Mesenchymal stem cell (in vitro differentiated cells and primary cell): ENCODE results near the gene LRRIQ3.

Experiments
- DNase-seq: peaks from one replicate; pipeline ENCODE4 v3.0.0-alpha.2; 2013
- H2AFZ ChIP-seq: one replicate; pipeline ENCODE4 v1.6.1; 2013; ENCODE audit warnings: low read depth, mild to moderate bottlenecking, control low read depth, inconsistent platforms, low read length, moderate library complexity
- H2AK5ac ChIP-seq: 2 replicates; pipeline ENCODE4 v1.6.1; 2013; ENCODE audit warnings: low read length, moderate library complexity, mild to moderate bottlenecking, inconsistent platforms; ENCODE audit not compliant: severe bottlenecking
- H2BK120ac ChIP-seq: one replicate; pipeline ENCODE4 v1.6.1; 2013; ENCODE audit warnings: low read depth, mild to moderate bottlenecking, inconsistent platforms, low read length, moderate library complexity
- H2BK12ac ChIP-seq, 2 experiments: one replicate each; pipeline ENCODE4 v1.6.1; 2013; ENCODE audit warnings: inconsistent platforms in 2 of 2, low read length in 2 of 2, mild to moderate bottlenecking in 2 of 2, moderate library complexity in 2 of 2, control low read depth in 1 of 2
- H2BK15ac ChIP-seq: one replicate; pipeline ENCODE4 v1.6.1; 2013; ENCODE audit warnings: mild to moderate bottlenecking, low read depth, inconsistent platforms; ENCODE audit not compliant: poor library complexity, severe bottlenecking
- H2BK5ac ChIP-seq: 2 replicates; pipeline ENCODE4 v1.6.1; 2013; ENCODE audit warnings: low read depth, mild to moderate bottlenecking, low read length, control low read depth, inconsistent platforms; ENCODE audit not compliant: poor library complexity, severe bottlenecking
- H3K14ac ChIP-seq, 2 experiments: one replicate each; pipeline ENCODE4 v1.6.1; 2013; ENCODE audit warnings: inconsistent platforms in 2 of 2, low read length in 2 of 2, control low read depth in 1 of 2, mild to moderate bottlenecking in 1 of 2, moderate library complexity in 1 of 2
- H3K18ac ChIP-seq, 2 experiments: one replicate each; pipeline ENCODE4 v1.6.1; 2013; ENCODE audit warnings: inconsistent platforms in 2 of 2, low read length in 2 of 2, control low read depth in 1 of 2, low read depth in 1 of 2, mild to moderate bottlenecking in 1 of 2
- H3K23ac ChIP-seq, 2 experiments: one replicate each; pipeline ENCODE4 v1.6.1; 2013; ENCODE audit warnings: inconsistent platforms in 2 of 2, low read length in 2 of 2, mild to moderate bottlenecking in 2 of 2, moderate library complexity in 2 of 2, control low read depth in 1 of 2
- H3K27ac ChIP-seq: 2 replicates; pipeline ENCODE4 v1.5.1; 2013; ENCODE audit warnings: mild to moderate bottlenecking, moderate library complexity, low read length, control low read depth, inconsistent platforms; ENCODE audit not compliant: poor library complexity, severe bottlenecking
- H3K27me3 ChIP-seq, 2 experiments: 2 replicates each; pipeline versions ENCODE4 v1.6.1 to v1.7.0; 2013; ENCODE audit warnings: low read length in 2 of 2, mild to moderate bottlenecking in 2 of 2, moderate library complexity in 2 of 2, control low read depth in 1 of 2, inconsistent platforms in 1 of 2; ENCODE audit not compliant: control insufficient read depth in 1 of 2, insufficient read depth in 1 of 2
- H3K36me3 ChIP-seq, 2 experiments: 2 replicates each; pipeline versions ENCODE4 v1.6.1 to v1.7.0; 2013; ENCODE audit warnings: low read length in 2 of 2, control low read depth in 1 of 2, inconsistent platforms in 1 of 2, low read depth in 1 of 2, mild to moderate bottlenecking in 1 of 2; ENCODE audit not compliant: insufficient read depth in 2 of 2, control insufficient read depth in 1 of 2
- H3K4ac ChIP-seq, 2 experiments: one replicate each; pipeline ENCODE4 v1.6.1; 2013; ENCODE audit warnings: inconsistent platforms in 2 of 2, low read length in 2 of 2, mild to moderate bottlenecking in 2 of 2, moderate library complexity in 2 of 2, control low read depth in 1 of 2, low read depth in 1 of 2
- H3K4me1 ChIP-seq: 2 replicates; pipeline ENCODE4 v1.6.1; 2013; ENCODE audit warnings: low read depth, low read length, control low read depth; ENCODE audit not compliant: control insufficient read depth, insufficient read depth
- H3K4me2 ChIP-seq: 2 replicates; pipeline ENCODE4 v1.6.1; 2013; ENCODE audit warnings: low read length, mild to moderate bottlenecking, inconsistent platforms; ENCODE audit not compliant: poor library complexity, severe bottlenecking
- H3K4me3 ChIP-seq, 2 experiments: 2 replicates each; pipeline versions ENCODE4 v1.5.1 to v1.7.0; 2013; ENCODE audit warnings: low read length in 2 of 2, mild to moderate bottlenecking in 2 of 2, control low read depth in 1 of 2, low read depth in 1 of 2; ENCODE audit not compliant: insufficient read depth in 1 of 2
- H3K79me1 ChIP-seq: replicated peaks from 2 replicates; pipeline ENCODE4 v1.6.1; 2013; ENCODE audit warnings: mild to moderate bottlenecking, control low read depth, low read length, inconsistent platforms; ENCODE audit not compliant: poor library complexity, severe bottlenecking
- H3K9ac ChIP-seq: 2 replicates; pipeline ENCODE4 v1.7.0; 2013; ENCODE audit warnings: mild to moderate bottlenecking, low read length, moderate library complexity
- H3K9me3 ChIP-seq: 2 replicates; pipeline ENCODE4 v1.7.0; 2013; ENCODE audit warnings: mild to moderate bottlenecking, low read length; ENCODE audit not compliant: control insufficient read depth
- H4K8ac ChIP-seq: one replicate; pipeline ENCODE4 v1.6.1; 2013; ENCODE audit warnings: inconsistent platforms, mild to moderate bottlenecking, low read length, moderate library complexity
- H4K91ac ChIP-seq: one replicate; pipeline ENCODE4 v1.6.1; 2013; ENCODE audit warnings: mild to moderate bottlenecking, low read length, inconsistent platforms
- WGBS: methylation state at CpG from one replicate; pipeline ENCODE4 v1.1.7; 2013; ENCODE audit warnings: mixed read lengths; 5-methylcytosine and 5-hydroxymethylcytosine counted together

Gene LRRIQ3

GRCh38 chr1:73998348-73998959 lies 199.5 kb downstream of the LRRIQ3 start:
- Histone ChIP-seq H3K9ac (no peak overlapping the region), H3K18ac (no peak overlapping the region), H3K14ac (no peak overlapping the region), H3K27me3 (no peaks in the 10 kb centered on the region), H3K9me3 (no peaks in the 10 kb centered on the region), H3K4me3 (no peak overlapping the region), H2AK5ac (no peak overlapping the region), H2BK15ac (no peak overlapping the region), H2BK120ac (no peak overlapping the region), H3K27ac (no peak overlapping the region), H2BK12ac (no peak overlapping the region), H2BK5ac (no peak overlapping the region), H3K4ac (no peak overlapping the region), H4K8ac (no peak overlapping the region), H3K36me3 (no peaks in the 10 kb centered on the region), H2AFZ (no peak overlapping the region), H3K23ac (no peak overlapping the region), H3K4me2 (no peak overlapping the region), H3K79me1 (no peaks in the 10 kb centered on the region), H4K91ac (no peak overlapping the region), H3K4me1 (no peaks in the 10 kb centered on the region)
- DNase-seq: peak; percentile 30
- no CpG with 5 or more reads among the region's 2 CpGs for WGBS

DNA sequence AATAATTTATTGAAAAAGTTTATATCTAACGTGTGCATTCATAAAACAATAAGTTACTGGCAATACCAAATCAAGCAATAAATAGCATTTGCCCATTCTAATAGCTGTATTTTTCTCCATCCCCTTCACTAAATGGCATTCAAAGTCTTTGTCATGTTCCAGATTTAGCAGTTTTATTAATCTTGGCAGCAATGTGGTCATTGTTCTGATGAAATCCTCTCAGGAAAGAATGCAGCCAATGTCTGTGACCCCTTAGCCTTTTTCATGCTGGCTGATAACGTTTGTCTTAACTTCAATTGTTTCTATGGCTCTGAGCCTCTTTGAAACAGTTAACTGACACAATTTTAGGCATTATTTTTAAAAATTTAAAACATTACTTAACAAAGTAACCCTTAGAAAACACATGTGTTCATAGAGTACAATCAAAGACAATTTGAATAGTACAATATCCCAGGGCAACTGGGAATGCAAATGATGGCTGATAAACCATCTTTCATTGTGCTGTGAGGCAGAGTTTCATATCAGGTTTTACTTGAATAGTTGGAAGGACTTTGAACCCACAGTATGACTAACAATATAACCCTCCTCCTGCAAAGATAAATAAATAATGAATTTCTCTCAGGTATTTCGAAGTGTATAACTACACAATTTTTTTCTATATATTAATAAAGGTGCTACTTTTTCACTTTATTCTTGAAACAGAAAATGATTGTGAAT lies 217.5 kb downstream of the LRRIQ3 start:
- no peak overlapping the region for H4K8ac ChIP-seq
- H3K14ac ChIP-seq: no peak overlapping the region
- no peak overlapping the region for H2BK120ac ChIP-seq
- H4K91ac ChIP-seq: no peak overlapping the region
- H3K18ac ChIP-seq: no peak overlapping the region
- 43% methylated on average over 2 of the region's 3 CpGs for WGBS
- H2BK15ac ChIP-seq: no peak overlapping the region
- no peak overlapping the region for H2BK12ac ChIP-seq
- H3K9ac ChIP-seq: no peak overlapping the region
- H3K9me3 ChIP-seq: no peaks in the 10 kb centered on the region
- H2AFZ ChIP-seq: no peak overlapping the region
- H3K4me1 ChIP-seq: no peaks in the 10 kb centered on the region
- no peak for DNase-seq
- H3K4me2 ChIP-seq: no peak overlapping the region
- no peak overlapping the region for H2BK5ac ChIP-seq
- H2AK5ac ChIP-seq: no peak overlapping the region
- no peak overlapping the region for H3K23ac ChIP-seq
- no peaks in the 10 kb centered on the region for H3K27me3 ChIP-seq
- H3K79me1 ChIP-seq: no peaks in the 10 kb centered on the region
- H3K4ac ChIP-seq: no peak overlapping the region
- no peaks in the 10 kb centered on the region for H3K36me3 ChIP-seq
- H3K4me3 ChIP-seq: no peak overlapping the region
- H3K27ac ChIP-seq: no peak overlapping the region

- H2AK5ac ChIP-seq: no peak overlapping the region
- H3K79me1 ChIP-seq: no peaks in the 10 kb centered on the region
- H3K4ac ChIP-seq: no peak overlapping the region
- WGBS: 56% methylated on average over 2 of the region's 2 CpGs
- no peak overlapping the region for H2AFZ ChIP-seq
- H4K8ac ChIP-seq: no peak overlapping the region
- H3K36me3 ChIP-seq: no peaks in the 10 kb centered on the region
- H2BK120ac ChIP-seq: no peak overlapping the region
- H3K18ac ChIP-seq: no peak overlapping the region
- no peak overlapping the region for H3K4me2 ChIP-seq
- H3K27ac ChIP-seq: no peak overlapping the region
- no peaks in the 10 kb centered on the region for H3K4me1 ChIP-seq
- no peak overlapping the region for H3K23ac ChIP-seq
- no peak overlapping the region for H2BK15ac ChIP-seq
- H3K9me3 ChIP-seq: no peaks in the 10 kb centered on the region
- DNase-seq: no peak
- H3K4me3 ChIP-seq: no peak overlapping the region
- H3K14ac ChIP-seq: no peak overlapping the region
- no peak overlapping the region for H3K9ac ChIP-seq
- no peak overlapping the region for H2BK5ac ChIP-seq
- H3K27me3 ChIP-seq: no peaks in the 10 kb centered on the region
- no peak overlapping the region for H4K91ac ChIP-seq
- no peak overlapping the region for H2BK12ac ChIP-seq
Measured at GRCh38 chr1:73979684-73980083, 218.3 kb downstream of the LRRIQ3 start.

DNA sequence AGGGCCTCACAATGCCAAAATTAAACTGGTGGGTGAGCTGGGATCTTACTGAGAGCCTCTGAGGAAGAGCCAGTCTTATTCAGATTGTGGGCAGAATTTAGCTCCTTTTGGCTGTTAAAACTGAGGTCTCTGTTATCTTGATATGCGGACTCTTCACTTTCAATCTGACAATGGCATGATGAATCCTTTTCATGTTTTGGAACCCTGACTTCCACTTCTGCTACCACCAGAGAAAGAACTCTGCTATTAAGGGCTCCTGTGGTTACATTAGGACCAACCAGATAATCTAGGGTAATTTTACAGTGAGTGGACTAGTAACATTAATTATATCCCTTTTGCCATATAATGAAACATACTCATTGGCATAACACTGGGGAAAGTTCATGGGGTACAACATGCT lies 219.0 kb downstream of the LRRIQ3 start:
- Histone ChIP-seq H3K14ac (no peak overlapping the region), H4K91ac (no peak overlapping the region), H2AFZ (no peak overlapping the region), H3K4me2 (no peak overlapping the region), H3K27ac (no peak overlapping the region), H3K79me1 (no peaks in the 10 kb centered on the region), H2BK120ac (no peak overlapping the region), H2BK12ac (no peak overlapping the region), H3K9me3 (no peaks in the 10 kb centered on the region), H3K4me1 (no peaks in the 10 kb centered on the region), H3K27me3 (no peaks in the 10 kb centered on the region), H3K4me3 (no peak overlapping the region), H4K8ac (no peak overlapping the region), H2BK5ac (no peak overlapping the region), H2AK5ac (no peak overlapping the region), H3K36me3 (no peaks in the 10 kb centered on the region), H3K9ac (no peak overlapping the region), H3K18ac (no peak overlapping the region), H2BK15ac (no peak overlapping the region), H3K23ac (no peak overlapping the region), H3K4ac (no peak overlapping the region)
- DNase-seq: no peak
- WGBS: 100% methylated on average over 1 of the region's 1 CpG
